ENCODE data around the gene TTLL9. TPM values are rescaled to one million over a fixed set of nuclear protein-coding genes. Genes with fewer than 3 reads are reported as not detected.
A peak's percentile ranks its signal among the peaks of the same experiment; 100 is the strongest.

TTLL9 gene
- total and polyA plus RNA-seq, 10 of the 15 experiments (the other 5 are each of a cell fraction or from before 2014, with no cell fraction given): 0.03 to 0.77 (median 0.11) TPM; not detected in 2

- POLR2A ChIA-PET: interaction anchor here (1.2 to 6.1 kb wide), 5 partner anchors 10 to 81 kb away, joined by 3 to 31 read pairs (median 6); no protein-coding TSS in a partner anchor
- BruUV-seq (replicated peaks): no TSS peak
These were observed 827 bp upstream of the TTLL9 start for GRCh38 chr20:31869673-31869941.

More at GRCh38 chr20:31869673-31869941, 827 bp upstream of the TTLL9 start:
- ChIA-PET CTCF (interaction anchor here (1.2 to 3.3 kb wide), 4 partner anchors 16 to 53 kb away, joined by 3 to 22 read pairs (median 4); no protein-coding TSS in a partner anchor), SMC1A (ENCODE audit: uncharacterized antibody, unreplicated experiment) (interaction anchor here (2.0 to 4.2 kb wide), 6 partner anchors 26 to 162 kb away, joined by 4 to 16 read pairs (median 12); partner anchors contain the start of gene PDRG1), RAD21 (ENCODE audit: unreplicated experiment) (interaction anchor here (1.1 to 3.6 kb wide), 3 partner anchors 11 to 82 kb away, joined by 3 to 26 read pairs (median 6); partner anchors contain the start of gene PDRG1)
- FAIRE-seq (no peak), DNase-seq (ENCODE audit: low read depth, low spot score) (no peak), ATAC-seq (no peak)
- WGBS (ENCODE audit: insufficient coverage, insufficient replicate concordance, low lambda C conversion rate, missing lambda C conversion rate): no CpG with 5 or more reads among the region's 1 CpG
- in situ Hi-C loops (cut with MboI) (no loop called here), intact Hi-C loops (cut with micrococcal nuclease; ENCODE audit: unreplicated experiment) (no loop called here)
- Histone ChIP-seq H2AFZ (ENCODE audit: control insufficient read depth, low read depth, low read length) (peak overlapping the region; percentile 50; the same call in 1 of the 2 replicates), H3K79me2 (ENCODE audit: control insufficient read depth, insufficient read depth, low read length) (no peaks in the 10 kb centered on the region), H3K27me3 (replicated peaks in 1 of 2; ENCODE audit: control insufficient read depth in 2 of 2, insufficient read depth in 2 of 2, low read length in 1 of 2) (peaks cover 6 to 13% of the 10 kb centered on the region in 2 experiments), H4K20me1 (ENCODE audit: control insufficient read depth, insufficient read depth) (no peaks in the 10 kb centered on the region), H3K36me3 (ENCODE audit: control insufficient read depth in 2 of 2, insufficient read depth in 2 of 2, low read length in 1 of 2) (no peaks in the 10 kb centered on the region), H3K4me3 (no peak overlapping the region), H3K9me3 (replicated peaks; ENCODE audit: control insufficient read depth, insufficient read depth, low read length) (no peaks in the 10 kb centered on the region), H3K4me1 (ENCODE audit: control insufficient read depth, insufficient read depth, low read length) (peaks cover 13% of the 10 kb centered on the region), H3K27ac (ENCODE audit: control insufficient read depth, insufficient read depth) (no peak overlapping the region), H3K4me2 (ENCODE audit: control insufficient read depth, insufficient read depth) (peak overlapping the region; percentile 69), H3K9ac (ENCODE audit: control insufficient read depth, insufficient read depth, low read length) (no peak overlapping the region)
- TF ChIP-seq MYC (IDR thresholded peaks at IDR 0.05; ENCODE audit: insufficient read depth, insufficient read length, insufficient replicate concordance, low read length, severe bottlenecking) (no peak), MEF2B (IDR thresholded peaks at IDR 0.05; ENCODE audit: partially characterized antibody, poor library complexity, severe bottlenecking) (no peak), PRDM15 (CRISPR knock-in tag; IDR thresholded peaks at IDR 0.05) (no peak), RAD51 (IDR thresholded peaks at IDR 0.05) (no peak), POLR2A (IDR thresholded peaks at IDR 0.05; ENCODE audit: low read depth, low read length) (no peak), JUND (IDR thresholded peaks at IDR 0.05; ENCODE audit: low read depth, low read length) (no peak), ATF2 (IDR thresholded peaks at IDR 0.05; ENCODE audit: low read length) (no peak), KLF5 (IDR thresholded peaks at IDR 0.05; ENCODE audit: partially characterized antibody) (no peak), NFXL1 (IDR thresholded peaks at IDR 0.05; ENCODE audit: borderline replicate concordance) (no peak), HCFC1 (IDR thresholded peaks at IDR 0.05; ENCODE audit: low read length) (no peak), BCLAF1 (IDR thresholded peaks at IDR 0.05) (no peak), RELB (IDR thresholded peaks at IDR 0.05; ENCODE audit: low read depth) (no peak), RB1 (IDR thresholded peaks at IDR 0.05; ENCODE audit: borderline replicate concordance) (no peak), EGR1 (IDR thresholded peaks at IDR 0.05; ENCODE audit: borderline replicate concordance in 1 of 2, low read depth in 2 of 2, low read length in 2 of 2) (no peak), WRNIP1 (IDR thresholded peaks at IDR 0.05; ENCODE audit: borderline replicate concordance, low read depth, low read length) (no peak)
